H9 (cell line): Measurements from ENCODE around the gene MPST. TPM values are rescaled to one million over a fixed set of nuclear protein-coding genes. Genes with fewer than 3 reads are reported as not detected.

Experiments used
- DNase-seq: peaks from one replicate; pipeline ENCODE4 v3.0.0-alpha.2; 2017
- H2AFZ ChIP-seq: one replicate; pipeline ENCODE4 v1.6.1; 2013; ENCODE audit warnings: mild to moderate bottlenecking, low read length, control low read depth, moderate library complexity
- H2AK5ac ChIP-seq: 2 replicates; pipeline ENCODE4 v1.6.1; 2013; ENCODE audit warnings: low read length, control low read depth, mixed read lengths; ENCODE audit not compliant: insufficient read length
- H2BK120ac ChIP-seq: one replicate; pipeline ENCODE4 v1.6.1; 2013; ENCODE audit warnings: low read depth, mild to moderate bottlenecking, low read length, control low read depth, inconsistent platforms; ENCODE audit not compliant: poor library complexity, severe bottlenecking
- H2BK12ac ChIP-seq: 2 replicates; pipeline ENCODE4 v1.6.1; 2013; ENCODE audit warnings: low read length, control low read depth, mixed read lengths, low read depth; ENCODE audit not compliant: insufficient read length
- H2BK15ac ChIP-seq: 2 replicates; pipeline ENCODE4 v1.6.1; 2013; ENCODE audit warnings: low read depth, low read length, control low read depth
- H2BK20ac ChIP-seq: one replicate; pipeline ENCODE4 v1.6.1; 2013; ENCODE audit warnings: low read depth, mild to moderate bottlenecking, low read length, control low read depth, inconsistent platforms; ENCODE audit not compliant: poor library complexity, severe bottlenecking
- H2BK5ac ChIP-seq: 2 replicates; pipeline ENCODE4 v1.6.1; 2013; ENCODE audit warnings: low read length, control low read depth, mixed read lengths; ENCODE audit not compliant: insufficient read length
- H3K14ac ChIP-seq: 2 replicates; pipeline ENCODE4 v1.6.1; 2013; ENCODE audit warnings: low read length, control low read depth; ENCODE audit not compliant: insufficient read depth
- H3K18ac ChIP-seq: 2 replicates; pipeline ENCODE4 v1.6.1; 2013; ENCODE audit warnings: low read depth, mild to moderate bottlenecking, mixed read lengths, low read length, control low read depth; ENCODE audit not compliant: insufficient read length
- H3K23ac ChIP-seq: 2 replicates; pipeline ENCODE4 v1.6.1; 2013; ENCODE audit warnings: low read length, control low read depth, mixed read lengths, low read depth; ENCODE audit not compliant: insufficient read length
- H3K23me2 ChIP-seq: 2 replicates; pipeline ENCODE4 v1.6.1; 2013; ENCODE audit warnings: low read depth, mild to moderate bottlenecking, mixed read lengths, low read length, control low read depth; ENCODE audit not compliant: insufficient read length, poor library complexity, severe bottlenecking
- H3K27ac ChIP-seq: 2 replicates; pipeline ENCODE4 v1.5.1; 2013; ENCODE audit warnings: low read length, control low read depth, mixed read lengths, low read depth; ENCODE audit not compliant: insufficient read length
- H3K27me3 ChIP-seq: 2 replicates; pipeline ENCODE4 v1.6.1; 2013; ENCODE audit warnings: low read length, control low read depth, inconsistent platforms; ENCODE audit not compliant: insufficient read depth
- H3K4ac ChIP-seq: 2 replicates; pipeline ENCODE4 v1.6.1; 2013; ENCODE audit warnings: low read depth, mild to moderate bottlenecking, control low read depth, inconsistent platforms, low read length, moderate library complexity
- H3K4me1 ChIP-seq: 2 replicates; pipeline ENCODE4 v1.6.1; 2013; ENCODE audit warnings: low read length, control low read depth, inconsistent platforms; ENCODE audit not compliant: insufficient read depth
- H3K4me2 ChIP-seq: 2 replicates; pipeline ENCODE4 v1.6.1; 2013; ENCODE audit warnings: low read length, control low read depth, mixed read lengths; ENCODE audit not compliant: insufficient read length, insufficient read depth
- H3K56ac ChIP-seq: 2 replicates; pipeline ENCODE4 v1.6.1; 2013; ENCODE audit warnings: low read depth, mild to moderate bottlenecking, mixed read lengths, low read length, control low read depth; ENCODE audit not compliant: insufficient read length
- H3K79me1 ChIP-seq: 2 replicates; pipeline ENCODE4 v1.6.1; 2013; ENCODE audit warnings: low read depth, mild to moderate bottlenecking, moderate library complexity, low read length, control low read depth, inconsistent platforms; ENCODE audit not compliant: insufficient read depth, poor library complexity, severe bottlenecking
- H3K79me2 ChIP-seq: 2 replicates; pipeline ENCODE4 v1.6.1; 2013; ENCODE audit warnings: low read length, control low read depth, inconsistent platforms; ENCODE audit not compliant: insufficient read depth
- H3K9ac ChIP-seq: 2 replicates; pipeline ENCODE4 v1.6.1; 2013; ENCODE audit warnings: low read length, control low read depth, mixed read lengths; ENCODE audit not compliant: insufficient read length; ENCODE audit errors: extremely low read depth
- H3K9me3 ChIP-seq: one replicate; pipeline ENCODE4 v1.6.1; 2013; ENCODE audit warnings: low read depth, low read length, inconsistent platforms; ENCODE audit not compliant: control insufficient read depth
- H3T11ph ChIP-seq: one replicate; pipeline ENCODE4 v1.6.1; 2013; ENCODE audit warnings: mild to moderate bottlenecking, low read length, control low read depth, inconsistent platforms
- H4K20me1 ChIP-seq: one replicate; pipeline ENCODE4 v1.6.1; 2013; ENCODE audit not compliant: control insufficient read depth, insufficient read length, insufficient read depth
- H4K5ac ChIP-seq: 2 replicates; pipeline ENCODE4 v1.6.1; 2013; ENCODE audit warnings: low read depth, mild to moderate bottlenecking, mixed read lengths, low read length, control low read depth; ENCODE audit not compliant: insufficient read length
- H4K8ac ChIP-seq: replicated peaks from 2 replicates; pipeline ENCODE4 v1.6.1; 2013; ENCODE audit warnings: low read length, control low read depth, mixed read lengths, low read depth; ENCODE audit not compliant: insufficient read length
- H4K91ac ChIP-seq: 2 replicates; pipeline ENCODE4 v1.6.1; 2013; ENCODE audit warnings: low read depth, mild to moderate bottlenecking, moderate library complexity, mixed read lengths, low read length, control low read depth; ENCODE audit not compliant: insufficient read length
- H3K27ac Mint-ChIP-seq, 3 experiments: 2 replicates in 2 of 3; 3 replicates in 1 of 3; pipeline ENCODE4 v1.8.0; 2020 to 2021; ENCODE audit warnings: mixed read lengths in 3 of 3, mild to moderate bottlenecking in 1 of 3, moderate library complexity in 1 of 3
- H3K27me3 Mint-ChIP-seq: 2 replicates; pipeline ENCODE4 v1.8.0; 2021; ENCODE audit warnings: low read depth, mild to moderate bottlenecking, moderate library complexity, mixed read lengths
- H3K36me3 Mint-ChIP-seq, 3 experiments: 2 replicates in 2 of 3; 3 replicates in 1 of 3; pipeline ENCODE4 v1.8.0; 2020 to 2021; ENCODE audit warnings: low read depth in 3 of 3, mixed read lengths in 3 of 3; ENCODE audit not compliant: insufficient read depth in 1 of 3
- H3K4me1 Mint-ChIP-seq, 2 experiments: 2 replicates each; pipeline ENCODE4 v1.8.0; 2020; ENCODE audit warnings: mixed read lengths in 2 of 2
- H3K4me3 Mint-ChIP-seq, 2 experiments: 2 replicates in 1 of 2; 3 replicates in 1 of 2; pipeline ENCODE4 v1.8.0; 2020 to 2021; ENCODE audit warnings: mild to moderate bottlenecking in 2 of 2, mixed read lengths in 2 of 2, moderate library complexity in 1 of 2
- H3K9me3 Mint-ChIP-seq, 2 experiments: 2 replicates in 1 of 2; 3 replicates in 1 of 2; pipeline ENCODE4 v1.8.0; 2020; ENCODE audit warnings: mild to moderate bottlenecking in 2 of 2, mixed read lengths in 2 of 2, moderate library complexity in 1 of 2
- WGBS: extraction: QIAGEN DNeasy Blood & Tissue Kit; methylation state at CpG from one replicate; pipeline ENCODE4 v1.1.7; 2013; ENCODE audit warnings: missing lambda C conversion rate, low lambda C conversion rate, mixed read lengths; ENCODE audit not compliant: insufficient read length; ENCODE audit errors: extremely low coverage; 5-methylcytosine and 5-hydroxymethylcytosine counted together
- total RNA-seq: library from RNA; stranded (reverse); gene quantifications from 2 replicates; pipeline ENCODE4 v1.2.1, GENCODE V29; 2021
- TF ChIP-seq, protein P1 (sequence below): fragments of 200-600 bp; sonication (generic); conservative IDR thresholded peaks from 3 replicates; pipeline ENCODE4 v1.8.0; 2021; ENCODE audit warnings: antibody characterized with exemption, mild to moderate bottlenecking

Gene MPST
- total RNA-seq, 1 experiment from 2014 or later = 70.5 TPM

GRCh38 chr22:37070334-37070733 is 50.8 kb downstream of the MPST start:
- peaks cover 2% of the 10 kb centered on the region for H4K20me1 ChIP-seq
- no peaks in the 10 kb centered on the region for H3K9me3 Mint-ChIP-seq
- no peak overlapping the region for H3K4me2 ChIP-seq
- H3K18ac ChIP-seq = no peak overlapping the region
- no peaks in the 10 kb centered on the region for H3K79me2 ChIP-seq
- H2AFZ ChIP-seq = no peak overlapping the region
- H3K4me1 ChIP-seq = no peaks in the 10 kb centered on the region
- H3K79me1 ChIP-seq = no peaks in the 10 kb centered on the region
- no peak overlapping the region for H3T11ph ChIP-seq
- H4K91ac ChIP-seq = no peak overlapping the region
- no peak overlapping the region for H2AK5ac ChIP-seq
- no peak overlapping the region for H3K14ac ChIP-seq
- peaks cover 0 to 2% (median 0%) of the 10 kb centered on the region in 3 experiments; a peak in 1 of 7 replicates for H3K36me3 Mint-ChIP-seq
- no peak overlapping the region for H3K9ac ChIP-seq
- H3K27me3 Mint-ChIP-seq = peaks cover 34% of the 10 kb centered on the region
- TF ChIP-seq, protein P1, sequence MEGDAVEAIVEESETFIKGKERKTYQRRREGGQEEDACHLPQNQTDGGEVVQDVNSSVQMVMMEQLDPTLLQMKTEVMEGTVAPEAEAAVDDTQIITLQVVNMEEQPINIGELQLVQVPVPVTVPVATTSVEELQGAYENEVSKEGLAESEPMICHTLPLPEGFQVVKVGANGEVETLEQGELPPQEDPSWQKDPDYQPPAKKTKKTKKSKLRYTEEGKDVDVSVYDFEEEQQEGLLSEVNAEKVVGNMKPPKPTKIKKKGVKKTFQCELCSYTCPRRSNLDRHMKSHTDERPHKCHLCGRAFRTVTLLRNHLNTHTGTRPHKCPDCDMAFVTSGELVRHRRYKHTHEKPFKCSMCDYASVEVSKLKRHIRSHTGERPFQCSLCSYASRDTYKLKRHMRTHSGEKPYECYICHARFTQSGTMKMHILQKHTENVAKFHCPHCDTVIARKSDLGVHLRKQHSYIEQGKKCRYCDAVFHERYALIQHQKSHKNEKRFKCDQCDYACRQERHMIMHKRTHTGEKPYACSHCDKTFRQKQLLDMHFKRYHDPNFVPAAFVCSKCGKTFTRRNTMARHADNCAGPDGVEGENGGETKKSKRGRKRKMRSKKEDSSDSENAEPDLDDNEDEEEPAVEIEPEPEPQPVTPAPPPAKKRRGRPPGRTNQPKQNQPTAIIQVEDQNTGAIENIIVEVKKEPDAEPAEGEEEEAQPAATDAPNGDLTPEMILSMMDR = no peak
- no peak overlapping the region for H3K56ac ChIP-seq
- no peak overlapping the region for H4K5ac ChIP-seq
- no peak overlapping the region for H4K8ac ChIP-seq
- H3K27ac Mint-ChIP-seq = no peak overlapping the region
- no peaks in the 10 kb centered on the region for H3K4me1 Mint-ChIP-seq
- no peak for DNase-seq
- no peak overlapping the region for H2BK5ac ChIP-seq
- no peak overlapping the region for H3K23ac ChIP-seq
- no CpG with 5 or more reads among the region's 8 CpGs for WGBS
- peaks cover 16% of the 10 kb centered on the region for H3K27me3 ChIP-seq
- no peak overlapping the region for H3K27ac ChIP-seq
- no peak overlapping the region for H3K4ac ChIP-seq
- no peak overlapping the region for H2BK15ac ChIP-seq
- H3K4me3 Mint-ChIP-seq = no peak overlapping the region
- peaks cover 3% of the 10 kb centered on the region for H3K23me2 ChIP-seq
- H2BK120ac ChIP-seq = no peak overlapping the region
- H2BK12ac ChIP-seq = no peak overlapping the region
- no peaks in the 10 kb centered on the region for H3K9me3 ChIP-seq
- H2BK20ac ChIP-seq = no peak overlapping the region
